CD8-positive, alpha-beta memory T cell (primary cell): ENCODE results near the gene ACAA1. TPM values are rescaled to one million over a fixed set of nuclear protein-coding genes. Genes with fewer than 3 reads are reported as not detected.

Experiments used
- CTCF ChIA-PET: fragments of 350-600 bp; sonication (Branson Sonifier 250); formaldehyde crosslinking; loops from one replicate; lab custom pipeline; 2021; ENCODE audit warnings: antibody characterized with exemption; lab: Charles Lee
- POLR2A ChIA-PET: fragments of 350-600 bp; sonication (Branson Sonifier 250); formaldehyde crosslinking; loops from one replicate; lab custom pipeline; 2021; ENCODE audit warnings: antibody characterized with exemption; lab: Charles Lee
- DNase-seq, 5 donors: peaks; one replicate each; pipeline versions ENCODE4 v3.0.0 to v3.0.0-alpha.2; 2020 to 2022; ENCODE audit warnings: mixed read lengths in 1 of 5
- H3K27ac ChIP-seq: one replicate; pipeline ENCODE4 v1.7.0; 2013; ENCODE audit warnings: low read depth, mild to moderate bottlenecking, low read length, moderate library complexity
- H3K27me3 ChIP-seq: 2 replicates; pipeline ENCODE4 v1.7.0; 2013; ENCODE audit warnings: low read length, mild to moderate bottlenecking; ENCODE audit not compliant: insufficient read depth, poor library complexity, severe bottlenecking
- H3K36me3 ChIP-seq: 2 replicates; pipeline ENCODE4 v1.7.0; 2013; ENCODE audit warnings: mild to moderate bottlenecking, low read length, moderate library complexity; ENCODE audit not compliant: insufficient read depth
- H3K4me1 ChIP-seq: 2 replicates; pipeline ENCODE4 v1.7.0; 2013; ENCODE audit warnings: mild to moderate bottlenecking, low read length, moderate library complexity; ENCODE audit not compliant: insufficient read depth
- H3K4me3 ChIP-seq: 2 replicates; pipeline ENCODE4 v1.7.0; 2013; ENCODE audit warnings: mild to moderate bottlenecking, low read length
- H3K9me3 ChIP-seq: 2 replicates; pipeline ENCODE4 v1.7.0; 2013; ENCODE audit warnings: mild to moderate bottlenecking, low read length
- H3K27ac Mint-ChIP-seq, 8 donors: one replicate each; pipeline ENCODE4 v1.8.0; 2020 to 2021; ENCODE audit warnings: mixed read lengths in 8 of 8, mild to moderate bottlenecking in 6 of 8, inconsistent platforms in 3 of 8, moderate library complexity in 3 of 8
- H3K27me3 Mint-ChIP-seq, 2 donors: one replicate each; pipeline ENCODE4 v1.8.0; 2020 to 2021; ENCODE audit warnings: mixed read lengths in 2 of 2, mild to moderate bottlenecking in 1 of 2, moderate library complexity in 1 of 2
- H3K36me3 Mint-ChIP-seq, 3 donors: one replicate each; pipeline ENCODE4 v1.8.0; 2020 to 2021; ENCODE audit warnings: mixed read lengths in 3 of 3, inconsistent platforms in 1 of 3, mild to moderate bottlenecking in 1 of 3
- H3K4me1 Mint-ChIP-seq, 3 donors: one replicate each; pipeline ENCODE4 v1.8.0; 2020 to 2021; ENCODE audit warnings: mixed read lengths in 3 of 3, inconsistent platforms in 1 of 3, mild to moderate bottlenecking in 1 of 3
- H3K4me3 Mint-ChIP-seq, 7 donors: one replicate each; pipeline ENCODE4 v1.8.0; 2020 to 2021; ENCODE audit warnings: mixed read lengths in 7 of 7, mild to moderate bottlenecking in 6 of 7, moderate library complexity in 4 of 7, inconsistent platforms in 2 of 7
- H3K9me3 Mint-ChIP-seq, 5 donors: one replicate each; pipeline ENCODE4 v1.8.0; 2020 to 2022; ENCODE audit warnings: mixed read lengths in 5 of 5, mild to moderate bottlenecking in 3 of 5, moderate library complexity in 2 of 5, inconsistent platforms in 1 of 5
- polyA plus RNA-seq: library from polyadenylated mRNA; unstranded; fragments of 300-500 nt; fragmentation: Illumina TruSeq; gene quantifications from one replicate; pipeline ENCODE4 v1.2.3, GENCODE V29; 2021
- total RNA-seq, 2 experiments: library from RNA; stranded (reverse); gene quantifications; one replicate each; pipeline ENCODE4 v1.2.3, GENCODE V29; 2021

ACAA1 gene
- total and polyA plus RNA-seq, 3 experiments from 2014 or later, result 49.0 to 67.4 (median 67.1) TPM

DNA sequence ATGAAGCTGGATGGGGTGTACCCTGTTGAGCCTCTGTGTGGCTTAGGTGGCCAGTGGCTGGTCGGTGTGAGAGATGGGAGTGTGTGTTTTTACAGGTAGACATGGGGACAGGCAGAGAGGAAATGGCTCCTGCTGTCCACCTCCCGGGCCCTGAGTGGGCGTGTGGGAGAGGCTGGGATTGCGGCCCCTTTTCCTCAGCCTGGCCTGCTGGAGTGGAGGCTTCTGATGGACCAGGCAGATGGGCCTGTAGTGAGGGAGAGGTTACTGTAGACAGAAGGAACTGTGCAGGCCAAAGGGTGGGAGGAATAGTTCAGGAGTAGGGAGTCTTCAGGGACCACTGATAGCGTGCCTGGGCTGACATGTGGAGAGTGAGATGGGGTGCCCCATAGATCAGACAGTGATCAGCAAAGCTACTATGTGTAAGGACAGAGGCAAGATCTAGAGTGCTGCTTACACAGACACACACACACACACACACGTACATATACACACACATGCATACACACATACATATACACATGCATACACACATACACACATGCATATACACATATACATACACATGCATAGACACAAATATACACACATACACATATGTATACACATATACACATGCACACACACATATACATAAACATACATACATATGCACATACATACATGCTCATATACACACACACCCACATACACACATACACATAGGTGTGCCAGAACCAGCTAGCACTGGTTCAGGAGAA is 26.4 kb downstream of the ACAA1 start:
- DNase-seq, result no peak
- H3K27me3 Mint-ChIP-seq, result peaks cover 0 to 4% of the 10 kb centered on the region in 2 donors
- H3K36me3 Mint-ChIP-seq, result peaks cover 0 to 8% (median 4%) of the 10 kb centered on the region in 3 donors
- H3K27me3 ChIP-seq, result no peaks in the 10 kb centered on the region
- ChIA-PET CTCF (interaction anchor here (1.1 kb wide), 1 partner anchor 16 kb away, joined by 3 read pairs; no protein-coding TSS in a partner anchor), POLR2A (interaction anchor here (0.5 kb wide), 1 partner anchor 200 kb away, joined by 3 read pairs; no protein-coding TSS in a partner anchor)
- H3K9me3 ChIP-seq, result no peaks in the 10 kb centered on the region
- H3K4me3 Mint-ChIP-seq, result no peak overlapping the region
- H3K4me1 ChIP-seq, result no peaks in the 10 kb centered on the region
- H3K27ac Mint-ChIP-seq, result no peak overlapping the region
- no peaks in the 10 kb centered on the region for H3K36me3 ChIP-seq
- H3K4me1 Mint-ChIP-seq, result no peaks in the 10 kb centered on the region
- H3K9me3 Mint-ChIP-seq, result peaks cover 0 to 5% (median 4%) of the 10 kb centered on the region in 5 donors
- H3K4me3 ChIP-seq, result no peak overlapping the region
- no peak overlapping the region for H3K27ac ChIP-seq

DNA sequence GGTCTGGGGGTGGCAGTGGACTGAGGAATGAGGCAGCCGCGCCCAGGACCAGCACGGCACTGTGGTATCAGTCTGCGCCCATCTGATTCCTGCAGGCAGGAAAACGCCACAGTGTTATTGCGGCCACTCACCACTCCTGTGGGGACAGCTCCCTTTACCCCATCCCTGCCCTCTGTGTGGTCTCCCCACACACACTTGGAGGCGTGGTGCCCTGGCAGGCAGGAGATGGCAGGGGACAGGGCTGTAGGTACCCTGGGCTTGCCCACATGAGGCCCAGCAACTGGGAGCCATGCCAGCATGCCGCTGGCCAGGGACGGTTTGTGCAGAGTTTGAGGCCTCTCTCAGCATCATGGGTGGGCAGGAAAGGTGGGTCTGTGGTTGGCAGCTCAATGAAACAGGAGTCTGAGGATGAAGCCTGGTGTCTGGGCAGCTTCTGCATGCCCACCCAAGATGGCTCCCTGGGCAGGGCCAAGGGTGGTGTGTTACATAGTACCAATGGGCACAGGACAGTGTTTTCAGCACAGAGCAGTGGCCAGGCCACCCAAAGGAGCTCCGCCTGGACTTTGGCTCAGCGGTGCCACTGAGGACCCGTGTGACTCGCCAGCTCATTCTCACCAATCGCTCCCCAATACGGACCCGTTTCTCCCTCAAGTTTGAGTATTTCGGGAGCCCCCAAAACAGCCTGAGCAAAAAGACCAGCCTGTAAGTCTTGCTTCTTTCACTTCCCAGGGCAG is 27.2 kb downstream of the ACAA1 start:
- H3K4me3 Mint-ChIP-seq, result no peak overlapping the region
- H3K4me1 ChIP-seq, result no peaks in the 10 kb centered on the region
- no peaks in the 10 kb centered on the region for H3K27me3 ChIP-seq
- no peaks in the 10 kb centered on the region for H3K4me1 Mint-ChIP-seq
- DNase-seq, result no peak
- no peak overlapping the region for H3K27ac ChIP-seq
- H3K4me3 ChIP-seq, result no peak overlapping the region
- H3K36me3 ChIP-seq, result no peaks in the 10 kb centered on the region
- H3K9me3 ChIP-seq, result no peaks in the 10 kb centered on the region
- no peak overlapping the region for H3K27ac Mint-ChIP-seq
- peaks cover 0 to 4% of the 10 kb centered on the region in 2 donors for H3K27me3 Mint-ChIP-seq
- peaks cover 0 to 11% (median 9%) of the 10 kb centered on the region in 3 donors for H3K36me3 Mint-ChIP-seq
- H3K9me3 Mint-ChIP-seq, result peaks cover 4 to 11% (median 9%) of the 10 kb centered on the region in 5 donors
- ChIA-PET POLR2A (interaction anchor here (0.5 kb wide), 1 partner anchor 1037 kb away, joined by 3 read pairs; no protein-coding TSS in a partner anchor), CTCF (interaction anchor here (1.1 to 2.6 kb wide), 3 partner anchors 7 to 127 kb away, joined by 3 to 7 read pairs (median 3); no protein-coding TSS in a partner anchor)

DNA sequence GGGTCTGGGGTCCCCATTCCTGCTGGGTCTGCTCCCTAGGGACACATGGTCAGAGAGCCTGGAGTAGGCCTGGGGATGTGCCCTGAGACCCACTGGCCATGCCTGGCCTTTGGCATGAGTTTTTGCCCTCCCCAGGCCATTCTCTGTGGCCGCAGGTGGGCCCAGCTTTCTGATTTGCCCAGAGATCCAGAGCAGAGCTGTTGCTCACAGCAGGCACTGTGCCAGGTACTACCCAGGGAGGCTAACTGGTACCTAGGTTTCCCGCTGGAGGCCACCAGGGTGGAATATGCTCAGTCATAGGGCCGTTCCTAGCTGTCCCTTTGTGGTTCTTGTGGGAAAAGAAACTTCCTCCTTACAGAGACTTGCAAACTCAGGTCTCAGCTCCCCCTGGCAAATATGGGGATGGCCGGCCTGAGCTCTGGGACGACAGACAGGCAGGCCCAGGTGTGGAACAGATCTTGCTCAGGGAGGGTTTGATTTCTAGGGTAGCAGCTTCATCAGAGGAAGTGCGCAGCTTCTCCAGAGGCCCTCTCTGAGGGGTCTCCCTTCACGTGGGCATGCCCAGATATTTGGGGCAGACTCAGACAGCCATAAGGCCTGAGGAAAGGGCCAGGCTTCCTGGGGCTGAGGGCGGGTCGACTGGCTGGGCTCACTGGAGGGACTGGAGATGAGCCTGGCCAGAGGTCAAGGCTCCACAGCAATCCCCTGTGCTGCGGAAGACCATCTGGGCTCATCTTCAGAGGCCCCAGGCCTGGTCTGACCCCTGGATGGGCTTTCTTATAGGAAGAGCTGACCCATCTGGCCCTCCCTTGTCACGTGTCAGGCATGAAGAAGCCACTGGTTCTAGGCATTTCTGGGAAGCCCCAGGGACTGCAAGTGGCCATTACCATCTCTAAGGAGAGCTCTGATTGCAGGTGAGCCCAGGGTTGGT is 28.0 kb downstream of the ACAA1 start:
- ChIA-PET POLR2A (interaction anchor here (0.5 kb wide), 1 partner anchor 1038 kb away, joined by 3 read pairs; no protein-coding TSS in a partner anchor), CTCF (interaction anchor here (1.1 to 2.6 kb wide), 2 partner anchors 8 to 127 kb away, joined by 3 to 7 read pairs; no protein-coding TSS in a partner anchor)
- no peak for DNase-seq
- peaks cover 0 to 4% of the 10 kb centered on the region in 2 donors for H3K27me3 Mint-ChIP-seq
- no peaks in the 10 kb centered on the region for H3K4me1 Mint-ChIP-seq
- no peak overlapping the region for H3K27ac Mint-ChIP-seq
- peaks cover 0 to 15% (median 9%) of the 10 kb centered on the region in 3 donors for H3K36me3 Mint-ChIP-seq
- H3K4me3 Mint-ChIP-seq, result no peak overlapping the region
- Histone ChIP-seq H3K4me3 (no peak overlapping the region), H3K9me3 (no peaks in the 10 kb centered on the region), H3K36me3 (no peaks in the 10 kb centered on the region), H3K27me3 (no peaks in the 10 kb centered on the region), H3K4me1 (no peaks in the 10 kb centered on the region), H3K27ac (no peak overlapping the region)
- peaks cover 4 to 12% (median 10%) of the 10 kb centered on the region in 5 donors for H3K9me3 Mint-ChIP-seq

- Mint-ChIP-seq H3K9me3 (peaks cover 4 to 17% (median 12%) of the 10 kb centered on the region in 5 donors), H3K4me1 (no peaks in the 10 kb centered on the region), H3K27me3 (peaks cover 0 to 4% of the 10 kb centered on the region in 2 donors), H3K27ac (no peak overlapping the region), H3K4me3 (no peak overlapping the region), H3K36me3 (peaks cover 0 to 19% (median 9%) of the 10 kb centered on the region in 3 donors)
- no peaks in the 10 kb centered on the region for H3K9me3 ChIP-seq
- ChIA-PET CTCF (interaction anchor here (2.6 kb wide), 1 partner anchor 9 kb away, joined by 7 read pairs; no protein-coding TSS in a partner anchor), POLR2A (no interaction called here)
- no peak for DNase-seq
- H3K27ac ChIP-seq, result no peak overlapping the region
- H3K36me3 ChIP-seq, result no peaks in the 10 kb centered on the region
- no peaks in the 10 kb centered on the region for H3K27me3 ChIP-seq
- H3K4me1 ChIP-seq, result no peaks in the 10 kb centered on the region
- no peak overlapping the region for H3K4me3 ChIP-seq
Measured at GRCh38 chr3:38107911-38108648, 28.8 kb downstream of the ACAA1 start.

- Mint-ChIP-seq H3K36me3 (peaks cover 0 to 19% (median 8%) of the 10 kb centered on the region in 3 donors), H3K27me3 (peaks cover 0 to 8% of the 10 kb centered on the region in 2 donors), H3K27ac (no peak overlapping the region), H3K9me3 (peaks cover 4 to 17% (median 12%) of the 10 kb centered on the region in 5 donors), H3K4me1 (no peaks in the 10 kb centered on the region), H3K4me3 (no peak overlapping the region)
- POLR2A ChIA-PET, result no interaction called here
- H3K4me3 ChIP-seq, result no peak overlapping the region
- no peak overlapping the region for H3K27ac ChIP-seq
- no peaks in the 10 kb centered on the region for H3K9me3 ChIP-seq
- DNase-seq, result no peak
- CTCF ChIA-PET, result no interaction called here
- no peaks in the 10 kb centered on the region for H3K4me1 ChIP-seq
- H3K36me3 ChIP-seq, result no peaks in the 10 kb centered on the region
- no peaks in the 10 kb centered on the region for H3K27me3 ChIP-seq
Measured at GRCh38 chr3:38105525-38105924, 31.4 kb downstream of the ACAA1 start.

- Histone ChIP-seq H3K4me1 (no peaks in the 10 kb centered on the region), H3K27me3 (no peaks in the 10 kb centered on the region), H3K27ac (no peak overlapping the region), H3K9me3 (no peaks in the 10 kb centered on the region), H3K36me3 (no peaks in the 10 kb centered on the region), H3K4me3 (no peak overlapping the region)
- Mint-ChIP-seq H3K27ac (peak overlapping the region in 1 of 8 donors; percentile 16), H3K36me3 (peaks cover 0 to 19% (median 6%) of the 10 kb centered on the region in 3 donors), H3K9me3 (peaks cover 4 to 17% (median 12%) of the 10 kb centered on the region in 5 donors), H3K4me3 (no peak overlapping the region), H3K4me1 (no peaks in the 10 kb centered on the region), H3K27me3 (peaks cover 3 to 11% of the 10 kb centered on the region in 2 donors)
- ChIA-PET POLR2A (no interaction called here), CTCF (no interaction called here)
- no peak for DNase-seq
Measured at GRCh38 chr3:38102444-38102814, 34.5 kb downstream of the ACAA1 start.
